Hepatocyte (in vitro differentiated cells): ENCODE data around the gene GLYATL1B.

Source experiments
- EZH2 ChIP-seq: fragments of 200-600 bp; sonication (generic); IDR thresholded peaks from 2 replicates; pipeline ENCODE4 v1.6.1; 2016; ENCODE audit warnings: antibody characterized with exemption, mild to moderate bottlenecking, borderline replicate concordance
- EZH2phosphoT487 ChIP-seq: fragments of 200-600 bp; sonication (generic); IDR thresholded peaks from one replicate; pipeline ENCODE4 v1.6.1; 2018; ENCODE audit warnings: antibody characterized with exemption, mild to moderate bottlenecking, low read depth, moderate library complexity; ENCODE audit not compliant: unreplicated experiment, severe bottlenecking
- TF ChIP-seq, protein P1 (sequence below): fragments of 200-600 bp; sonication (generic); IDR thresholded peaks from 2 replicates; pipeline ENCODE4 v1.5.1; 2016; ENCODE audit warnings: antibody characterized with exemption, mild to moderate bottlenecking; ENCODE audit not compliant: poor library complexity

DNA sequence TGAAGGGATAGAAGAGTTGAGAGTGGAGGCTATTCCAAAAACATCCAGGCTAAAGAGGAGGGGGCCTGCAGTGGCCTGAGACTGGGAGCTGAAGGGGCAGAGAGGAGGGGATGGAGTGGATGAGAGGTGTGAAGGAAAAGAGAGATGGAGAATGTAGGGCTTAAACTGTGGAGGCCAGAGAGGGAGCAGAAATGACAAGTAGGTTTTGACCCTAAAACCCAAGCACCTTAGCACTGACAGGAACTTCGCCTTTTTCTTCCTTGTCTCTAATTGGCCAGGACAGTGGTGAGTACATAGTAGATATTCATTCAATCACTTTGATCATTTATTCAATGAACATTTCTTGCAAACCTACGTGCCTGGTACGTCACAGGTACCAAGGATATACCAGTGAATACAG lies 28.2 kb downstream of the GLYATL1B start:
- TF ChIP-seq, protein P1, sequence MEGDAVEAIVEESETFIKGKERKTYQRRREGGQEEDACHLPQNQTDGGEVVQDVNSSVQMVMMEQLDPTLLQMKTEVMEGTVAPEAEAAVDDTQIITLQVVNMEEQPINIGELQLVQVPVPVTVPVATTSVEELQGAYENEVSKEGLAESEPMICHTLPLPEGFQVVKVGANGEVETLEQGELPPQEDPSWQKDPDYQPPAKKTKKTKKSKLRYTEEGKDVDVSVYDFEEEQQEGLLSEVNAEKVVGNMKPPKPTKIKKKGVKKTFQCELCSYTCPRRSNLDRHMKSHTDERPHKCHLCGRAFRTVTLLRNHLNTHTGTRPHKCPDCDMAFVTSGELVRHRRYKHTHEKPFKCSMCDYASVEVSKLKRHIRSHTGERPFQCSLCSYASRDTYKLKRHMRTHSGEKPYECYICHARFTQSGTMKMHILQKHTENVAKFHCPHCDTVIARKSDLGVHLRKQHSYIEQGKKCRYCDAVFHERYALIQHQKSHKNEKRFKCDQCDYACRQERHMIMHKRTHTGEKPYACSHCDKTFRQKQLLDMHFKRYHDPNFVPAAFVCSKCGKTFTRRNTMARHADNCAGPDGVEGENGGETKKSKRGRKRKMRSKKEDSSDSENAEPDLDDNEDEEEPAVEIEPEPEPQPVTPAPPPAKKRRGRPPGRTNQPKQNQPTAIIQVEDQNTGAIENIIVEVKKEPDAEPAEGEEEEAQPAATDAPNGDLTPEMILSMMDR, result no peak
- TF ChIP-seq EZH2, result no peak
- no peak for TF ChIP-seq EZH2phosphoT487
